ENCODE measurements around the gene RCAN1. TPM values are rescaled to one million over a fixed set of nuclear protein-coding genes. Genes with fewer than 3 reads are reported as not detected.

RCAN1 gene
- total RNA-seq, 1 donor from 2014 or later = 22.8 TPM

Other genes with a start within 250 kb of the RCAN1 start
- gene SMIM11, start 239.6 kb downstream of the RCAN1 start, total RNA-seq = 21.3 TPM
- not detected for gene SMIM34, start 191.2 kb downstream of the RCAN1 start, total RNA-seq
- gene KCNE1, start 102.9 kb downstream of the RCAN1 start, total RNA-seq = 2.3 TPM
- 24.1 TPM for gene CLIC6, start 53.9 kb upstream of the RCAN1 start, total RNA-seq

Measured in ureter (tissue), 1 donor.